Measurements from ENCODE around the gene TBC1D22B.

TBC1D22B gene

GRCh38 chr6:37302086-37302686 lies 44.6 kb downstream of the TBC1D22B start (continued):
- no peak for TF ChIP-seq ELK4 (IDR thresholded peaks at IDR 0.05; ENCODE audit: borderline replicate concordance, low read depth, low read length)
- TF ChIP-seq ZNF394 (tag by site-specific recombination; IDR thresholded peaks at IDR 0.05; ENCODE audit: borderline replicate concordance): no peak
- TF ChIP-seq INSM2 (tag by site-specific recombination; IDR thresholded peaks at IDR 0.05): no peak
- TF ChIP-seq ZNF549 (tag by site-specific recombination; IDR thresholded peaks at IDR 0.05): no peak
- TF ChIP-seq ZNF146 (tag by site-specific recombination; IDR thresholded peaks at IDR 0.05): no peak

GRCh38 chr6:37303091-37303660 lies 45.6 kb downstream of the TBC1D22B start:
- POLR2A ChIA-PET: interaction anchor here (0.5 kb wide), 1 partner anchor 929 kb away, joined by 3 read pairs; no protein-coding TSS in a partner anchor
- TF ChIP-seq ZNF341 (tag by site-specific recombination; IDR thresholded peaks at IDR 0.05; ENCODE audit: low read depth): no peak
- no peak for TF ChIP-seq ZNF548 (tag by site-specific recombination; IDR thresholded peaks at IDR 0.05)
- no peak for TF ChIP-seq ZNF292 (tag by site-specific recombination; IDR thresholded peaks at IDR 0.05; ENCODE audit: borderline replicate concordance, low read depth)
- TF ChIP-seq ZNF692 (tag by site-specific recombination; IDR thresholded peaks at IDR 0.05): no peak
- no peaks in the 10 kb centered on the region for H3K9me3 ChIP-seq (ENCODE audit: control insufficient read depth, insufficient read depth, low read depth, low read length)
- peaks cover 3% of the 10 kb centered on the region for H3K4me1 ChIP-seq (ENCODE audit: control insufficient read depth, insufficient read depth, low read length)
- H3K36me3 ChIP-seq (ENCODE audit: control insufficient read depth in 2 of 2, insufficient read depth in 1 of 2, low read length in 2 of 2): peaks cover 0 to 41% of the 10 kb centered on the region in 2 experiments; a peak in 2 of 3 replicates
- CTCF ChIA-PET: interaction anchor here (0.5 to 6.8 kb wide), 12 partner anchors 10 to 771 kb away, joined by 3 to 57 read pairs (median 4); no protein-coding TSS in a partner anchor
- H3K4me3 ChIP-seq (ENCODE audit: low read depth, low read length): no peak overlapping the region
- H3K27ac ChIP-seq (ENCODE audit: extremely low read depth, low read depth, low read length): no peak overlapping the region

- Histone ChIP-seq H3K4me1 (ENCODE audit: control insufficient read depth, insufficient read depth, low read length) (peaks cover 5% of the 10 kb centered on the region), H3K4me3 (ENCODE audit: low read depth, low read length) (no peak overlapping the region), H3K27ac (ENCODE audit: extremely low read depth, low read depth, low read length) (no peak overlapping the region), H3K36me3 (ENCODE audit: control insufficient read depth in 2 of 2, insufficient read depth in 1 of 2, low read length in 2 of 2) (peaks cover 0 to 41% of the 10 kb centered on the region in 2 experiments; a peak in 2 of 3 replicates), H3K9me3 (ENCODE audit: control insufficient read depth, insufficient read depth, low read depth, low read length) (no peaks in the 10 kb centered on the region)
- POLR2A ChIA-PET: interaction anchor here (0.5 kb wide), 1 partner anchor 928 kb away, joined by 3 read pairs; no protein-coding TSS in a partner anchor
- TF ChIP-seq ZNF561 (tag by site-specific recombination; IDR thresholded peaks at IDR 0.05; ENCODE audit: borderline replicate concordance) (peak; percentile 99), CTCF (tag by site-specific recombination; IDR thresholded peaks at IDR 0.05) (peak; percentile 61; the same call in 1 of the 2 replicates), ZNF488 (tag by site-specific recombination; IDR thresholded peaks at IDR 0.05) (no peak), SCRT2 (tag by site-specific recombination; IDR thresholded peaks at IDR 0.05) (peak; percentile 80), ZNF398 (tag by site-specific recombination; IDR thresholded peaks at IDR 0.05) (no peak), ZNF600 (tag by site-specific recombination; IDR thresholded peaks at IDR 0.05) (peak; percentile 73), ZNF660 (tag by site-specific recombination; IDR thresholded peaks at IDR 0.05) (peak; percentile 44; the same call in 1 of the 2 replicates), ZNF654 (tag by site-specific recombination; IDR thresholded peaks at IDR 0.05; ENCODE audit: low read depth) (peak; percentile 53)
- CTCF ChIA-PET: interaction anchor here (0.5 to 6.8 kb wide), 13 partner anchors 10 to 1822 kb away, joined by 3 to 57 read pairs (median 4); no protein-coding TSS in a partner anchor
These were observed 46.4 kb downstream of the TBC1D22B start for GRCh38 chr6:37303891-37304503.

Data from HEK293 (cell line).